GM12874 (cell line): ENCODE results near the gene CLCN2.
A peak's percentile ranks its signal among the peaks of the same experiment; 100 is the strongest.

ENCODE experiments used
- CTCF ChIP-seq: IDR thresholded peaks from 2 replicates; pipeline ENCODE4 v1.5.1; 2011; ENCODE audit warnings: low read depth, mild to moderate bottlenecking, control low read depth, low read length, moderate library complexity; ENCODE audit not compliant: insufficient read depth

Gene CLCN2

GRCh38 chr3:184345317-184346144, 15.9 kb downstream of the CLCN2 start:
- TF ChIP-seq CTCF = peak; percentile 46

GRCh38 chr3:184344579-184345316, 16.7 kb downstream of the CLCN2 start:
- no peak for TF ChIP-seq CTCF

- TF ChIP-seq CTCF = no peak
Observed at GRCh38 chr3:184343200-184343876, 18.1 kb downstream of the CLCN2 start.

GRCh38 chr3:184341925-184342324, 19.5 kb downstream of the CLCN2 start:
- TF ChIP-seq CTCF = no peak

- TF ChIP-seq CTCF = no peak
Observed at GRCh38 chr3:184339001-184339400, 22.4 kb downstream of the CLCN2 start.

DNA sequence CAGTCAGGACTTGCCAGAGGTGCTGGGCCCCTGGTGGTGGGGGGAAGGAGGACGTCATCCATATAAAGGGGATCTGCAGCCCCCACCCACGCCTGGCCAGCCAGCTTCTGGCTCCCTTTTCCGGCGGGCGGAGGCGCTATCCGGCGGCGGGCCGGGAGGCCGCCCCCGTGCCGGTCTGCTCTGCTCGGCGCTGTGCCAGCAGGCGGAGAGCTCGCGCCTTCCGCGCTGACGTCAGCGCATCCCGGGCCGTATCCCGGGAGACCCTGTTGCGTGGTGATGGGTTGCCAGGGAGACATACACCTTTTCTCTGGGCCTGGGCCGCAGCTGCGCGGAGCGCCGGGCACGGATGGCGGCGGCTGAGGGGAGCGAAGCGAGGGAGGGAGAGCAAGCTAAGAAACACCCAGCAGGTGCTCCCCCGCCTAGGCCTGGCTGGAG, 22.9 kb downstream of the CLCN2 start:
- TF ChIP-seq CTCF = no peak

GRCh38 chr3:184337981-184338380, 23.4 kb downstream of the CLCN2 start:
- TF ChIP-seq CTCF = no peak
